Subcutaneous abdominal adipose tissue (tissue), 5 donors: ENCODE data around the gene BABAM1.
"Not testable (repeated sequence)": the region's sequence is repeated elsewhere in the genome, so short reads cannot be mapped to it uniquely, and the experiment has no call there.

Experiments used
- H3K27ac ChIP-seq: one replicate; pipeline ENCODE4 v1.7.0; 2013; ENCODE audit warnings: low read depth, mild to moderate bottlenecking, inconsistent platforms, low read length, moderate library complexity
- H3K27me3 ChIP-seq, 5 donors: one replicate each; pipeline ENCODE4 v1.7.0; 2013; ENCODE audit warnings: low read length in 5 of 5, inconsistent platforms in 1 of 5; ENCODE audit not compliant: control insufficient read depth in 5 of 5, insufficient read depth in 4 of 5
- H3K36me3 ChIP-seq, 5 donors: one replicate each; pipeline ENCODE4 v1.7.0; 2013; ENCODE audit warnings: low read length in 5 of 5; ENCODE audit not compliant: control insufficient read depth in 5 of 5, insufficient read depth in 5 of 5
- H3K4me1 ChIP-seq, 5 donors: one replicate each; pipeline ENCODE4 v1.7.0; 2013; ENCODE audit warnings: low read length in 5 of 5, mild to moderate bottlenecking in 3 of 5, moderate library complexity in 1 of 5; ENCODE audit not compliant: control insufficient read depth in 5 of 5, insufficient read depth in 5 of 5
- H3K4me3 ChIP-seq, 5 donors: one replicate each; pipeline ENCODE4 v1.7.0; 2013; ENCODE audit warnings: low read length in 5 of 5, low read depth in 1 of 5
- H3K9ac ChIP-seq, 5 donors: one replicate each; pipeline ENCODE4 v1.7.0; 2013; ENCODE audit warnings: low read length in 5 of 5, mild to moderate bottlenecking in 4 of 5, moderate library complexity in 3 of 5
- H3K9me3 ChIP-seq, 5 donors: one replicate each; pipeline ENCODE4 v1.7.0; 2013; ENCODE audit warnings: low read length in 5 of 5; ENCODE audit not compliant: control insufficient read depth in 5 of 5
- donor health status: healthy.
- donor health status: healthy.
- donor health status: healthy.
- donor health status: healthy.
- donor health status: healthy.

Gene BABAM1

DNA sequence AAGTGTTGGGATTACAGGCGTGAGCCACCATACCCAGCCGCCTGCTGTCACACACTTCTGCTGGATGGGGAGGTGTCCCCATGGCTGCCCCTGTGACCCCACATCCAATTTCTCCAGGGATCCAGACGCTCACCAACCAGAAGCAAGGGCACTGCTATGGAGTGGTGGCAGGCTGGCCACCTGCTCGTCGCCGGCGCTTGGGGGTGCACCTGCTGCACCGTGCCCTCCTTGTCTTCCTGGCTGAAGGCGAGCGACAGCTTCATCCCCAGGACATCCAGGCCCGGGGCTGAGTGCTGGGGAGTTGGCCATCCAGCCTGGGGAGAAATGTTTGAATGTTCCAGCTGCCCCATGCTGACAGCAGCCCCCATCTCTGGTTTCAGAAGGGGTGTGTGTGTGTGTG is 19.0 kb downstream of the BABAM1 start:
- H3K9me3 ChIP-seq: no peaks in the 10 kb centered on the region
- H3K27me3 ChIP-seq: peaks cover 0 to 14% (median 13%) of the 10 kb centered on the region in 5 donors
- H3K27ac ChIP-seq: no peak overlapping the region
- H3K36me3 ChIP-seq: no peaks in the 10 kb centered on the region
- no peak overlapping the region for H3K4me3 ChIP-seq
- peaks cover 0 to 20% (median 17%) of the 10 kb centered on the region in 5 donors for H3K4me1 ChIP-seq
- no peak overlapping the region for H3K9ac ChIP-seq

- Histone ChIP-seq H3K9me3 (no peaks in the 10 kb centered on the region), H3K36me3 (no peaks in the 10 kb centered on the region), H3K4me3 (no peak overlapping the region), H3K27ac (no peak overlapping the region), H3K27me3 (peaks cover 0 to 10% (median 8%) of the 10 kb centered on the region in 5 donors), H3K4me1 (peaks cover 0 to 15% (median 12%) of the 10 kb centered on the region in 5 donors), H3K9ac (no peak overlapping the region)
Measured at GRCh38 chr19:17286752-17287151, 19.5 kb downstream of the BABAM1 start.

- Histone ChIP-seq H3K27ac (no peak overlapping the region), H3K9me3 (no peaks in the 10 kb centered on the region), H3K4me3 (no peak overlapping the region), H3K4me1 (peaks cover 0 to 14% (median 10%) of the 10 kb centered on the region in 5 donors), H3K36me3 (peaks cover 0 to 5% (median 0%) of the 10 kb centered on the region in 5 donors), H3K27me3 (peaks cover 0 to 5% (median 0%) of the 10 kb centered on the region in 5 donors), H3K9ac (no peak overlapping the region)
Measured at GRCh38 chr19:17289489-17289888, 22.2 kb downstream of the BABAM1 start.

- H3K9ac ChIP-seq: peak overlapping the region in 3 of 5 donors; percentile 38 to 45 (median 43)
- H3K4me3 ChIP-seq: peak overlapping the region; percentile 63 to 73 (median 70)
- no peak overlapping the region for H3K27ac ChIP-seq
- H3K9me3 ChIP-seq: no peaks in the 10 kb centered on the region
- H3K4me1 ChIP-seq: peaks cover 0 to 14% (median 10%) of the 10 kb centered on the region in 5 donors
- H3K36me3 ChIP-seq: peaks cover 0 to 6% (median 0%) of the 10 kb centered on the region in 5 donors
- peaks cover 0 to 5% (median 0%) of the 10 kb centered on the region in 5 donors for H3K27me3 ChIP-seq
Measured at GRCh38 chr19:17292301-17293074, 25.2 kb downstream of the BABAM1 start.

DNA sequence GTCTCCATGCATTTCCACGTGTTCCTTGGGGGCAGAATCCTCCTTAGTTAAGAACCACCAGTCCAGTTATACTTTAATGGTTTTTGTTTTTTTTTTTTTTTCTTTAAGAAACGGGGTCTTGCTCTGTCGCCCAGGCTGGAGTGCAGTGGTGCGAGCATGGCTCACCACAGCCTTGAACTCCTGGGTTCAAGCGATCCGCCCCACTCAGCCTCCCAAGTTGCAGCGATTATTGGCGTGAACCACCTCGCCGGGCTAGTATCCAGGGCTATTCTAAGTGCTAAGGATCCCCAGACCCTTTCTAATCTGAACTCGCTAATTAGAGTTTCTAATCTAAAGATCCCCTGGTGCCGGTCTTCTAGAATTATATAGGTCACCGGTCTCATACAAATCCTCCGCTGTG is 26.4 kb downstream of the BABAM1 start:
- Histone ChIP-seq H3K27ac (no peak overlapping the region), H3K27me3 (no peaks in the 10 kb centered on the region), H3K4me1 (peaks cover 0 to 14% (median 10%) of the 10 kb centered on the region in 5 donors), H3K4me3 (no peak overlapping the region), H3K36me3 (peaks cover 0 to 11% (median 4%) of the 10 kb centered on the region in 5 donors), H3K9me3 (peaks cover 0 to 4% (median 3%) of the 10 kb centered on the region in 5 donors), H3K9ac (no peak overlapping the region)

GRCh38 chr19:17294051-17294891 is 27.0 kb downstream of the BABAM1 start:
- H3K9ac ChIP-seq: no peak overlapping the region

DNA sequence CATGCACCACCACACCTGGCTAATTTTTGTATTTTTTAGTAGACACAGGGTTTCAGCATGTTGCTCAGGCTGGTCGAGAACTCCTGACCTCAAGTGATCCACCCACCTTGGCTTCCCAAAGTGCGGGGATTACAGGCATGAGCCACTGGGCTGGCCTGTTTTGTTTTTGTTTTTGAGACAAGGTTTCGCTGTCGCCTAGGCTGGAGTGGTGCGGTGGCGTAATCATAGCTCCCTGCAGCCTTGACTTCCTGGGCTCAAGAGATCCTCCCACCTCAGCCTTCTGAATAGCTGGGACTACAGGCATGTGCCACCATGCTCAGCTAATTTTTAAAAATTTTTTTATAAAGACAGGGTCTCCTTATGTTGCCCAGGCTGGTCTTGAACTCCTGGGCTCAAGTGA is 28.3 kb downstream of the BABAM1 start:
- Histone ChIP-seq H3K4me1 (peaks cover 0 to 12% (median 10%) of the 10 kb centered on the region in 5 donors), H3K36me3 (peaks cover 0 to 13% (median 4%) of the 10 kb centered on the region in 5 donors)
- not testable (repeated sequence) for H3K27ac ChIP-seq, H3K27me3 ChIP-seq, H3K9me3 ChIP-seq, H3K4me3 ChIP-seq, H3K9ac ChIP-seq

More at GRCh38 chr19:17294051-17294891, 27.0 kb downstream of the BABAM1 start:
- Histone ChIP-seq H3K4me3 (no peak overlapping the region), H3K36me3 (peaks cover 0 to 12% (median 4%) of the 10 kb centered on the region in 5 donors), H3K27me3 (no peaks in the 10 kb centered on the region), H3K4me1 (peaks cover 0 to 14% (median 10%) of the 10 kb centered on the region in 5 donors), H3K27ac (no peak overlapping the region), H3K9me3 (peaks cover 0 to 4% (median 3%) of the 10 kb centered on the region in 5 donors)

DNA sequence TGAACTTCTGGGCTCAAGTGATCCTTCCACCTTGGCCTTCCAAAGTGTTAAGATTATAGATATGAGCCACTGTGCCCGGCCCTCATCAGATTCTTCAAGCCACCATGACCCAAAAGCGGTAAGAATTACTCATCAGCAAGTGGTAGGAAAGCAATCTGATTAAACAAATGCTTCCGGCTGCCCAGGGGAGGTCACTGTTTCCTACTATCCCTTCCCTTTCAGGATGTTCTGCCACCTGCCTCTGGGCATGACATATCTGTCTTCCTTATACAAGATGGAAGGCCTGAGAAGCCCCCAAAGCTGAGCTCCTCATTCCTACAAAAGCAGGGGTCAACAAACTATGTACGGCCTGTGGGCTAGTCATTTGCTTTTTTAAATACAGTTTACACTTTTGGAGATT is 29.0 kb downstream of the BABAM1 start:
- no peak overlapping the region for H3K4me3 ChIP-seq
- peaks cover 0 to 4% (median 3%) of the 10 kb centered on the region in 5 donors for H3K9me3 ChIP-seq
- no peak overlapping the region for H3K9ac ChIP-seq
- H3K27ac ChIP-seq: no peak overlapping the region
- H3K27me3 ChIP-seq: no peaks in the 10 kb centered on the region
- peaks cover 0 to 12% (median 10%) of the 10 kb centered on the region in 5 donors for H3K4me1 ChIP-seq
- H3K36me3 ChIP-seq: peaks cover 0 to 18% (median 7%) of the 10 kb centered on the region in 5 donors

DNA sequence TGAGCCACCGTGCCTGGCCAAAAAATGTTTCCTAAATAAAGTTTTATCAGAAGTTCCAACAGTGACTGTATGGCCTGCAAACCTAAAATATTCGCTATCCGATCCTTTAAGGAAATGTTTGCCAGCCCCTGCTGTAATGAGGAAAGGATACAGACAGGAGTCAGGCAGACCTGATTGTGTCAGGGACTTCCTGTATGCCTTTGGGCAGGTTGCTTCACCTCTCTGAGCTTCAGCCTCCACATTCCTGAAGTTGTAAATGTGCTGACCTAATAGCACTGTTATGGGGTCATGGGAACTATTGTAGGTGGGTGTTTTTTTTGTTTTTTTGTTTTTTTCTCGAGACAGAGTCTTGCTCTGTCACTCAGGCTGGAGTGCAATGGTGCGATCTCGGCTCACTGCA is 29.7 kb downstream of the BABAM1 start:
- no peak overlapping the region for H3K27ac ChIP-seq
- H3K4me1 ChIP-seq: peaks cover 0 to 11% (median 8%) of the 10 kb centered on the region in 5 donors
- no peak overlapping the region for H3K4me3 ChIP-seq
- no peak overlapping the region for H3K9ac ChIP-seq
- peaks cover 0 to 18% (median 7%) of the 10 kb centered on the region in 5 donors for H3K36me3 ChIP-seq
- H3K9me3 ChIP-seq: peaks cover 0 to 4% (median 3%) of the 10 kb centered on the region in 5 donors
- H3K27me3 ChIP-seq: no peaks in the 10 kb centered on the region
